Stimulated activated CD4-positive, alpha-beta T cell treated with anti-CD3 and anti-CD28 coated beads, Interleukin-12 subunit alpha, Interleukin-12 subunit beta, amount 100 ng/mL, for 24 hours (primary cell): ENCODE measurements around the gene GPR17.

Source experiments
- DNase-seq, 2 experiments: peaks; one replicate each; pipeline ENCODE4 v3.0.0-alpha.2; 2020; ENCODE audit warnings: low read depth in 2 of 2

The GPR17 gene

DNA sequence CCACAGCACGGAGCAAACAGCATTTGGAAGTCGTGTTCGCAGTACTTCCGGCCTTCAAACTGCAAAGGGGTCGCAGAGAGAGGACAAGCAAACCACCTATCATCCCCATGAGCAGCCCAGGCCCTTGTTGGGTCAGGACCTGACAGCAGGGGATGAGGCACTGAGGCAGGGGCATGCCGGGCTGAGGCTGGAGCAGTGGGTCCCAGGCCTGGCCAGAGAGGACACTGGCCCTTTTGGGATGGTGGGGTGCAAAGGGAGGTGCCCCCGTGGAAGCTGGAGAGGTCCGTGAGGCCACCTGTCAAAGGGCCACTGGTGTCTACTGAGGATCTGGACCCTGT lies 8.9 kb downstream of the GPR17 start:
- DNase-seq = no peak

- no peak for DNase-seq
These were observed 9.5 kb downstream of the GPR17 start for GRCh38 chr2:127655209-127656073.

DNA sequence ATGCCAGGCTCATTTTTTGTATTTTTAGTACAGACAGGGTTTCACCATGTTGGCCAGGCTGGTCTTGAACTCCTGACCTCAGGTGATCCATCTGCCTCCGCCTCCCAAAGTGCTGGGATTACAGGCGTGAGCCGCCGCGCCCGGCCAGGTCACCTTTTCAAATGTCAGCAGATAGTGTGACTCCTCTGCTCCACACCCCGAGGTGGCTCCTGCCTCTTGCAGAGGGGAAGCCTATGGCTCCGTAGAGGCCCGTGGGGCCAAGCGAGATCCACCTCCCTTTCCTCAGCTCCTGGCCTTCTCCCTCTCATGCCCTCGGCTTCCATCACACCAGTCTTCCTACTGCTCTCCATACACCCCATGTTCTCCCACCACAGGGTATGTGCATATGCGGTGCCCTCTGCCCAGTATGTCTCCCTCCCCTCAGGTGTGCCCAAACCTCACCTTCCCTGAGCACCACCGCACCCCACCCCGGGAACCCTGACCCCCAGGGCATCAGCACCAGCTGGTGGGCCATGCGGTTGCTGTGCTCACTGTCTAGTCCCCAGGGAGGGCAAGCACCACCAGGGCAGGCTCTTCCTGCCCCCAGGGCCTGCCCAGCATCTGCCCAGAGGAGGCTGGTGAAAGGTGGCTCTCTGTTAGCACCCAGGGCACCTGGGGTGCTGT lies 10.7 kb downstream of the GPR17 start:
- no peak for DNase-seq

DNA sequence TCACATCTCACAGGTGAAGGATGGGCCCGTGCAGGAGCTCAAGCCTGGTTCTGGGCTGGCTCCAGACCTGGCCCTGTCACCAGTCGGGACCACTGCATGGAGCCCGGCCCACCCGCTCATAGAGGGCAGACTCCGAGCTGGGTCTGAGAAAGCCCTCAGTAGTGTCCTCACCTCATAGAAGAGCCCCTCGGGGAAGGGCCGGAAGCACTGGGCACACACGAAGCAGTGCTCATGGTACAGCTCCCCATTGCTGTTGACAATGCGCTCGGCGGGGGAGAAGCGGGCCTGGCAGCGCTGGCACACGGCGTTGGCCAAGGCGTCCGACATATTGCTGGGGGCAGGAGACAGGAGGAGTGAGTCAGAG lies 11.3 kb downstream of the GPR17 start:
- DNase-seq = no peak

DNA sequence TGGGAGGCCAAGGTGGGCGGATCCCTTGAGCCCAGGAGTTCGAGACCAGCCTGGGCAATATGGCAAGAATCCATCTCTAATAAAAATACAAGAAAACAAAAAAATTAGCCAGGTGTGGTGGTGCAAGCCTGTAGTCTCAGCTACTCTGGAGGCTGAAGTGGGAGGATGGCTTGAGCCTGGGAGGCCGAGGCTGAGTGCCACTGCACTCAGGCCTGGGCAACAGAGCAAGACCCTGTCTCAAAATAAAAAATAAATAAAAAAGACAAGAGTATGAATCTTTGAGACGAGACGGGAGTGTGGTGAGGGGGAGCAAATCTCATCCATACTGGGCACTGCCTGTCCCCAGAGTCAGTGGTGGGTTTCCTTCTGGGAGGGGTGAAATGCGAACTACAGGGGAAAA lies 12.2 kb downstream of the GPR17 start:
- DNase-seq = no peak

DNA sequence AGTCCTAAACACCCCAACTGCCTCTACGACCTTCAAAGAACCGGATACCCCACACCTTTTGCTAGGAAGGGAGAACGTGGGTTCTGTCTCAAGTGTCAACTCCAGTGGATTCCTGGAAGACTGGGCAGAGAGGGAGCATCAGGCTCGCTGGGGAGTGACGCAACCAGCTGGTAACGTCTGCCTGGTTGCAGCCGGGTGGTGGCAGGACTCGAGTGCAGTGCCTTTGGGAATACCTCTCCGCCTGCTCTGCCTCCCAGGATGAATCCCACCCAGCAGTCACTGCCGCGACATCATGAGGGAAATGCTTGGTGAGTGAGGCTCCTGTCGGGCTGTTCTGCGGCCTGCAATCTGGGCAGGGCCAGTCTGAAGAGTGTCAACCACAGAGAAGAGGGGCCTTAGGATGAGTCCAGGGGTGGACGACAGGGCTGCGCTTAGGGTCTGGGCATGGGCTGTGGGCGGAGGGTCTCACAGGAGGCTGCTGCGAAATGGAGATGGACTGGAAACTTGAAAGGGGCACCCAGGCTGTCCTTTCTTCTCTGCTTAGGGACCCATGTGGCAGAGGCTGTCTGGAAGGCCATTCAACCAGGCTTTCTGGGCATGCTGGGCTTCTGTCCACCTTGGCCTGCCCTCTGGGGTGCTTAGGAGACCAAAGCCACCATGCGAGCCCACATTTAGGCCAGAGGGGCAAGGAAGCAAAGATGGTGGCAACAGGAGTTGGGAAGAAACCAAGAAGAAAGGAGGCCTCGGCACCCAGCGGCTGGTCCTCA lies 12.9 kb downstream of the GPR17 start:
- DNase-seq = no peak

- DNase-seq = no peak
These were observed 13.7 kb downstream of the GPR17 start for GRCh38 chr2:127659408-127660290.

DNA sequence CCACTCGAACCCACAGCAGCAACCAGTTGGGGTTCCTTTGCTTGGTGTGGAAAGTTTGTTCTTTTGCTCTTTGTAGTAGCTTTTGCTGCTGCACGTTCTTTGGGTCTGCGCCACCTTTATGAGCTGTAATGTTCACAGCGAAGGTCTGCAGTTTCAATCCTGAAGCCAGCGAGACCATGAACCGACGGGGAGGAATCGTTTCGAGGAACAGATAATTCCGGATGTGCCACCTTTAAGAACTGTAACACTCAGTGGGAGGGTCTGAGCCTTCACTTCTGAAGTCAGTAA lies 14.3 kb downstream of the GPR17 start:
- DNase-seq = no peak

- no peak for DNase-seq
These were observed 15.2 kb downstream of the GPR17 start for GRCh38 chr2:127661072-127661649.

GRCh38 chr2:127661949-127662510 lies 16.1 kb downstream of the GPR17 start:
- no peak for DNase-seq

GRCh38 chr2:127662937-127663565 lies 17.1 kb downstream of the GPR17 start:
- DNase-seq = no peak

GRCh38 chr2:127663566-127664064 lies 17.7 kb downstream of the GPR17 start:
- DNase-seq = no peak

GRCh38 chr2:127664065-127664894 lies 18.3 kb downstream of the GPR17 start:
- DNase-seq = no peak

GRCh38 chr2:127664895-127665225 lies 18.9 kb downstream of the GPR17 start:
- no peak for DNase-seq

DNA sequence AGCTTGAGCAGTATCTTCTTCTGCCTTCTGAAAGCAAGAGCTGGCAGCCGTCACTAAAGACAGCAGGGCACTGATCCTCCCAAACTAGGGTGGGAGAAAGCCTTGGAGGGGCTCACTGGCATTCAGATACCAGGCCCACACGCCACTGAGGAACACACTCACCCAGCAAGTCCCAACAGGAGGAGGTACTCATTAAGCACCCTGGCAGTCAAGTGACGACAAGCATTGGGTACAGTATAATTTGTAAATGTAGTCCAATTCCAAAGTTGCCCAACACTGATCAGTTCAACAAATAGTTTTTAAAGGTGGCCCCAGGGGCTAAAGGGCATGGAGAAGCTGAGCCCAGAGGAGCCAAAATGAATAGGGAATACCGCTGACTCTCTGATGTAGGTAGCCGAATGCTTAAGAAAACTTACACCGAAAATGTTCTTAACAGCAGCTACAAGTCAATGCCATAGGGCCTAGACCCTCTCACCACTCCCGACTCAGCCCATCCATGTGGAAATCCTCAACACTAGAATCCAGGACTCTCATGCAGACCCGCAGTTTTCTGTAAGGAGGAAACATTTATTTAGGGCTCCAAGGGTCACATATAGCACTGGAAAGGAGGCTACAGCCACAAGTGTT lies 19.4 kb downstream of the GPR17 start:
- no peak for DNase-seq

DNA sequence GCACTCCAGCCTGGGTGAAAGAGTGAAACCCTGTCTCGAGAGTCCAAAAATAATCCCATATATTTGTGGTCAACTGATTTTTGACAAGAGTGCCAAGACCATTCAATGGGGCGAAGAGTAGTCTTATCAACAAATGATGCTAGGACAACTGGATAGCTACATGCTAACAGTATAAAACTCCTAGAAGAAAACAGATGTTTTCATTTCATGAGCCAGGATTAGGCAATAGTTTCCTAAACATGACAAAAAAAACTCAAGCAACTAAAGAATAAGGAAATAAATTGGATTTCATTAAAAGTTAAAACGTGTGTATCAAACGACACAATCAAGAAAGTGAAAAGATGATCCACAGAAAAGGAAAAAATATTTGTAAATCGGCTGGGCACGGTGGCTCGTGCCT lies 23.1 kb downstream of the GPR17 start:
- no peak for DNase-seq

- DNase-seq = no peak
These were observed 24.4 kb downstream of the GPR17 start for GRCh38 chr2:127670055-127670956.

DNA sequence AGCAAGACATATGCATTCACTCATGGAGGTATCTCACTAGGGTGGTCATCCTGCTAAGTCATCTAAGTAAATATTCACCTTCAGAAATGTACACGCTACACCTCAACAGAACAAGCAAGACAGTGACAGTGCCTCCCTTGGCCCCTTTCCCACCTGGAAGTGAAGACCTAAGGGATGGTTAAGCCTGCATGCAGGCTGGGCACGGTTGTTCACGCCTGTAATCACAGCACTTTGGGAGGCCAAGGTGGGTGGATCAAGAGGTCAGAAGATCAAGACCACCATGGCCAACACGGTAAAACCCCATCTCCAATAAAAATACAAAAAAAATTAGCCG lies 25.0 kb downstream of the GPR17 start:
- no peak for DNase-seq
